Measurements from ENCODE around the gene DGKD.

DNA sequence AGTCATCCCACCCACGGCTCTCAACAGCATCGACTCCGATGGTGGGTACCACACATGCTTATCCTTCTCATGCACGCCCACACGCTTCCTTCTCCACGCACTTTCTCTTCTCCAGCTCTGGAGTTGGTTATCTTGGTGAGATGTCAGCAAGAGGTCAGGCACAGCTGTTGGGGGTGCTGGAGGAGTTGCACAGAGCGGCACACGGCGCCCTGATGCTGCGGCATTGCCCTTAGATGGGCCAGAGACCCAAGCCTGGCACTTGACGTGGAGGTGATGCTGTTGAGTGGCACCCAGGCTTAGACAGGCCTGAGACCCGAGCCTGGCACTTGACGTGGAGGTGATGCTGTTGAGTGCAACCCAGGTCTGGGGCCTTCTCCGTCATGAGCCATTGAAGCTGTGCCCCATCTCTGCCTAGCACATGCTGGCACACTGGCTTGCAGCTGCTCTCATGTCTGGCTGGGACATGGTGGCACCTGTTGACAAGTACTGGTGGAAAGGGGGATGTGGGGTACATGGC lies 83.2 kb downstream of the DGKD start:
- TF ChIP-seq, protein P1, sequence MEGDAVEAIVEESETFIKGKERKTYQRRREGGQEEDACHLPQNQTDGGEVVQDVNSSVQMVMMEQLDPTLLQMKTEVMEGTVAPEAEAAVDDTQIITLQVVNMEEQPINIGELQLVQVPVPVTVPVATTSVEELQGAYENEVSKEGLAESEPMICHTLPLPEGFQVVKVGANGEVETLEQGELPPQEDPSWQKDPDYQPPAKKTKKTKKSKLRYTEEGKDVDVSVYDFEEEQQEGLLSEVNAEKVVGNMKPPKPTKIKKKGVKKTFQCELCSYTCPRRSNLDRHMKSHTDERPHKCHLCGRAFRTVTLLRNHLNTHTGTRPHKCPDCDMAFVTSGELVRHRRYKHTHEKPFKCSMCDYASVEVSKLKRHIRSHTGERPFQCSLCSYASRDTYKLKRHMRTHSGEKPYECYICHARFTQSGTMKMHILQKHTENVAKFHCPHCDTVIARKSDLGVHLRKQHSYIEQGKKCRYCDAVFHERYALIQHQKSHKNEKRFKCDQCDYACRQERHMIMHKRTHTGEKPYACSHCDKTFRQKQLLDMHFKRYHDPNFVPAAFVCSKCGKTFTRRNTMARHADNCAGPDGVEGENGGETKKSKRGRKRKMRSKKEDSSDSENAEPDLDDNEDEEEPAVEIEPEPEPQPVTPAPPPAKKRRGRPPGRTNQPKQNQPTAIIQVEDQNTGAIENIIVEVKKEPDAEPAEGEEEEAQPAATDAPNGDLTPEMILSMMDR (IDR thresholded peaks at IDR 0.05; ENCODE audit: low read length): no peak
- TF ChIP-seq EZH2phosphoT487 (IDR thresholded peaks at IDR 0.05; ENCODE audit: low read length): no peak
- TF ChIP-seq EZH2 (optimal IDR thresholded peaks at IDR 0.05; ENCODE audit: low read depth, low read length): no peak

Measured in MM.1S (cell line).